H1 (cell line): ENCODE results near the gene ERI3. TPM values are rescaled to one million over a fixed set of nuclear protein-coding genes. Genes with fewer than 3 reads are reported as not detected.

ENCODE experiments used
- BCL11A ChIP-seq, 2 experiments: IDR thresholded peaks; one replicate each; pipeline ENCODE4 v1.6.1; 2011; ENCODE audit warnings: low read depth in 2 of 2, low read length in 2 of 2, mild to moderate bottlenecking in 2 of 2
- BRCA1 ChIP-seq: IDR thresholded peaks from 2 replicates; pipeline ENCODE4 v1.6.1; 2012; ENCODE audit warnings: low read depth, low read length, improper control_type of control experiment
- CBX8 ChIP-seq: fragments of 300-800, 300-1000 bp; sonication (generic); IDR thresholded peaks from 2 replicates; pipeline ENCODE4 v1.7.1; 2016; ENCODE audit warnings: low read depth, low read length, borderline replicate concordance
- CTBP2 ChIP-seq: IDR thresholded peaks from 2 replicates; pipeline ENCODE4 v1.7.0; 2011; ENCODE audit warnings: borderline replicate concordance, mild to moderate bottlenecking, moderate library complexity, mixed read lengths, low read length; ENCODE audit not compliant: insufficient read depth, insufficient read length
- FOSL1 ChIP-seq: IDR thresholded peaks from 2 replicates; pipeline ENCODE4 v1.6.1; 2011; ENCODE audit warnings: mild to moderate bottlenecking, low read depth, low read length, moderate library complexity; ENCODE audit not compliant: insufficient read depth
- HDAC2 ChIP-seq, 2 experiments: fragments of 300-600 bp in 1 of 2; sonication (generic) in 1 of 2; IDR thresholded peaks; 2 replicates each; pipeline ENCODE4 v1.6.1; 2011 to 2012; ENCODE audit warnings: low read depth in 2 of 2, low read length in 2 of 2, mild to moderate bottlenecking in 2 of 2, moderate library complexity in 2 of 2, borderline replicate concordance in 1 of 2, inconsistent platforms in 1 of 2
- KDM4A ChIP-seq: IDR thresholded peaks from one replicate; pipeline ENCODE4 v1.7.1; 2012; ENCODE audit warnings: low read depth, mild to moderate bottlenecking, moderate library complexity, low read length, inconsistent platforms; ENCODE audit not compliant: severe bottlenecking
- MAFK ChIP-seq: IDR thresholded peaks from 2 replicates; pipeline ENCODE4 v1.6.1; 2012; ENCODE audit warnings: low read depth, mild to moderate bottlenecking, improper control_type of control experiment, low read length
- NANOG ChIP-seq: IDR thresholded peaks from 2 replicates; pipeline ENCODE4 v1.6.1; 2011; ENCODE audit warnings: low read length, low read depth, mild to moderate bottlenecking, inconsistent platforms; ENCODE audit not compliant: insufficient read depth, poor library complexity, severe bottlenecking
- NRF1 ChIP-seq: IDR thresholded peaks from 2 replicates; pipeline ENCODE4 v1.6.1; 2011; ENCODE audit warnings: mild to moderate bottlenecking, low read depth, low read length, improper control_type of control experiment
- RNF2 ChIP-seq: fragments of 200-900, 300-1000 bp; sonication (generic); IDR thresholded peaks from 2 replicates; pipeline ENCODE4 v1.7.1; 2016; ENCODE audit warnings: borderline replicate concordance, low read depth, mild to moderate bottlenecking, antibody characterized with exemption, low read length; ENCODE audit not compliant: poor library complexity, severe bottlenecking; ENCODE audit errors: missing control alignments
- SAP30 ChIP-seq: fragments of 300-600 bp; sonication (generic); IDR thresholded peaks from 2 replicates; pipeline ENCODE4 v1.7.1; 2012; ENCODE audit warnings: low read length, moderate library complexity, mild to moderate bottlenecking, inconsistent platforms; ENCODE audit not compliant: insufficient read depth, insufficient replicate concordance
- SIX5 ChIP-seq: IDR thresholded peaks from 2 replicates; pipeline ENCODE4 v1.6.1; 2011; ENCODE audit warnings: mild to moderate bottlenecking, low read depth, low read length
- SP1 ChIP-seq: IDR thresholded peaks from 2 replicates; pipeline ENCODE4 v1.6.1; 2011; ENCODE audit warnings: low read depth, low read length
- SRF ChIP-seq: IDR thresholded peaks from 2 replicates; pipeline ENCODE4 v1.6.1; 2011; ENCODE audit warnings: mild to moderate bottlenecking, low read depth, low read length, moderate library complexity
- TAF1 ChIP-seq: IDR thresholded peaks from 2 replicates; pipeline ENCODE4 v1.6.1; 2011; ENCODE audit warnings: mild to moderate bottlenecking, low read depth, low read length
- TEAD4 ChIP-seq: IDR thresholded peaks from 2 replicates; pipeline ENCODE4 v1.6.1; 2012; ENCODE audit warnings: low read depth, low read length, inconsistent platforms, mixed read lengths
- USF2 ChIP-seq: IDR thresholded peaks from 2 replicates; pipeline ENCODE4 v1.6.1; 2011; ENCODE audit warnings: low read length, improper control_type of control experiment
- YY1 ChIP-seq: IDR thresholded peaks from 2 replicates; pipeline ENCODE4 v1.6.1; 2011; ENCODE audit warnings: low read depth, mild to moderate bottlenecking, low read length
- ZNF274 ChIP-seq: IDR thresholded peaks from 2 replicates; pipeline ENCODE4 v1.7.0; 2012; ENCODE audit warnings: low read length, borderline replicate concordance; ENCODE audit errors: extremely low read depth
- polyA plus RNA-seq, 7 experiments: library from polyadenylated mRNA; depleted of rRNA in 3 of 7; stranded (reverse) in 5 of 7; unstranded in 2 of 7; fragments of >200 nt in 5 of 7; fragments of 200-250 nt in 2 of 7; gene quantifications; 1 replicate in 5 of 7; 2 replicates in 1 of 7; 4 replicates in 1 of 7; pipeline versions ENCODE4 v1.2.1 to v1.2.3, GENCODE V29; 2011 to 2013; ENCODE audit warnings: missing spikeins in 2 of 7, mixed read lengths in 2 of 7
- total RNA-seq: library from RNA; stranded (reverse); fragmentation: NEBNext Ultra II Directional; extraction: Animal tissue kit (Norgen Biotek cat#: 25700); gene quantifications from 2 replicates; pipeline ENCODE4 v1.2.1, GENCODE V29; 2021
- TF ChIP-seq, protein P1 (sequence below): IDR thresholded peaks from 2 replicates; pipeline ENCODE4 v1.6.1; 2012; ENCODE audit warnings: inconsistent platforms

The ERI3 gene
- total and polyA plus RNA-seq, 2 of the 8 experiments (the other 6 are each of a cell fraction or from before 2014, with no cell fraction given): 81.1 to 199 TPM

DNA sequence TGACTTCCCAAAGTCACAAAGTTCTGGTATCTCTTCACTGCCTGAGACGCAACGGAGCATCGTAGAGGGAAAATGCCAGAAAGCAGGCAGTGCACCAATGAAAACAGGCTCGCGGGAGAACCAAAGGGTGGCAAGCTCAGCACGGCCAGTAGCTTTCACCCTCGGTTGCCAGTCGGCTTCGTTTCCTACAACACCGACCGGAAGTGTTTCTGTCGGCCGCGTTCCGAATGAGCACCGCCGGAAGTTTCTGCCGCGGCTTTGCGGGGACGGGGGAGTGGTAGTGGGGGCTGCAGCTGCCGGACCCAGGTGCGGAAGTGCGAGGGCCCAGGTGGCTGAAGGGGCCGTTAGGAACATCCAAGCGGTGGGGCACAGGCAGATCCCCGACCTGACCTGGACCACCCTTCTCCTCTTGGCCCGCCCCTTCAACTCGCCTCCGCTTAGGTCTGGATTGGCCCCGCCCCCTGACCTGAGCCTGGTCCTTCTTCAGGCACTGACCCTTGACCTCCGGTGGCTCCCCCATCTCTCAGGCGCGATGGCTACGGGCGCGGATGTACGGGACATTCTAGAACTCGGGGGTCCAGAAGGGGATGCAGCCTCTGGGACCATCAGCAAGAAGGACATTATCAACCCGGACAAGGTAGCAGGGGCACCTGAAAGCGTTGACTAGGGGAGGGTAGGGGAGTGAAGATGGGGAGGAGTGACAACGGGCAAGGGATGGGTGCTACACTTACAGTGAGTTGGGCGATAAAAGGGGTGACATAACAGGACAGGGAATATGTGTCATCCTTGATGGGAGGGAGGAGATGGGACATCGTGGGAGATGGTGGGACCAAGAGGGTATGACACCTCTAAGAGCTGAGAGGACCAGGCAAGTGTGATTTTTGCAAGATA is 141.6 kb downstream of the ERI3 start, which contains the start of gene DMAP1 (continued):
- no peak for TF ChIP-seq NANOG
- TF ChIP-seq MAFK: no peak
- TF ChIP-seq YY1: peak; percentile 75; the same call in 1 of the 2 replicates
- TF ChIP-seq SRF: peak; percentile 71
- TF ChIP-seq HDAC2 (IDR thresholded peaks at IDR 0.05; ENCODE audit: borderline replicate concordance in 1 of 2, low read depth in 2 of 2, low read length in 2 of 2): 0 out of 4 replicates have a peak, but pooled peaks of 1 of the 2 experiments have one; percentile 41
- TF ChIP-seq, protein P1, sequence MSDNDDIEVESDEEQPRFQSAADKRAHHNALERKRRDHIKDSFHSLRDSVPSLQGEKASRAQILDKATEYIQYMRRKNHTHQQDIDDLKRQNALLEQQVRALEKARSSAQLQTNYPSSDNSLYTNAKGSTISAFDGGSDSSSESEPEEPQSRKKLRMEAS: peak; percentile 79; the same call in 1 of the 2 replicates
- TF ChIP-seq SAP30: no peak
- peak; percentile 82 for TF ChIP-seq TEAD4
- TF ChIP-seq SP1: peak; percentile 82; the same call in 1 of the 2 replicates
- no peak for TF ChIP-seq RNF2
- TF ChIP-seq FOSL1: no peak
- TF ChIP-seq BRCA1: peak; percentile 7; the same call in 1 of the 2 replicates
- peak; percentile 85 for TF ChIP-seq TAF1
- 0 out of 2 replicates have a peak, but pooled peaks have one; percentile 38 for TF ChIP-seq USF2
- TF ChIP-seq CTBP2: no peak
- TF ChIP-seq ZNF274: no peak
- peak; percentile 53 for TF ChIP-seq KDM4A
- no peak for TF ChIP-seq CBX8
- no peak for TF ChIP-seq BCL11A (IDR thresholded peaks at IDR 0.05; ENCODE audit: low read depth in 2 of 2, low read length in 2 of 2)
- peak; percentile 34; the same call in 1 of the 2 replicates for TF ChIP-seq SIX5
- TF ChIP-seq NRF1: no peak
